HG03103 (cell line): Measurements from ENCODE around the gene HP1BP3.
"Not testable (repeated sequence)": the region's sequence is repeated elsewhere in the genome, so short reads cannot be mapped to it uniquely, and the experiment has no call there.

Source experiments
- ATAC-seq: cut with Tn5 transposase; IDR thresholded peaks from one replicate; pipeline ENCODE4 v1.9.1; 2021; ENCODE audit warnings: low read depth; ENCODE audit not compliant: unreplicated experiment

HP1BP3 gene, protein sequence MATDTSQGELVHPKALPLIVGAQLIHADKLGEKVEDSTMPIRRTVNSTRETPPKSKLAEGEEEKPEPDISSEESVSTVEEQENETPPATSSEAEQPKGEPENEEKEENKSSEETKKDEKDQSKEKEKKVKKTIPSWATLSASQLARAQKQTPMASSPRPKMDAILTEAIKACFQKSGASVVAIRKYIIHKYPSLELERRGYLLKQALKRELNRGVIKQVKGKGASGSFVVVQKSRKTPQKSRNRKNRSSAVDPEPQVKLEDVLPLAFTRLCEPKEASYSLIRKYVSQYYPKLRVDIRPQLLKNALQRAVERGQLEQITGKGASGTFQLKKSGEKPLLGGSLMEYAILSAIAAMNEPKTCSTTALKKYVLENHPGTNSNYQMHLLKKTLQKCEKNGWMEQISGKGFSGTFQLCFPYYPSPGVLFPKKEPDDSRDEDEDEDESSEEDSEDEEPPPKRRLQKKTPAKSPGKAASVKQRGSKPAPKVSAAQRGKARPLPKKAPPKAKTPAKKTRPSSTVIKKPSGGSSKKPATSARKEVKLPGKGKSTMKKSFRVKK

DNA sequence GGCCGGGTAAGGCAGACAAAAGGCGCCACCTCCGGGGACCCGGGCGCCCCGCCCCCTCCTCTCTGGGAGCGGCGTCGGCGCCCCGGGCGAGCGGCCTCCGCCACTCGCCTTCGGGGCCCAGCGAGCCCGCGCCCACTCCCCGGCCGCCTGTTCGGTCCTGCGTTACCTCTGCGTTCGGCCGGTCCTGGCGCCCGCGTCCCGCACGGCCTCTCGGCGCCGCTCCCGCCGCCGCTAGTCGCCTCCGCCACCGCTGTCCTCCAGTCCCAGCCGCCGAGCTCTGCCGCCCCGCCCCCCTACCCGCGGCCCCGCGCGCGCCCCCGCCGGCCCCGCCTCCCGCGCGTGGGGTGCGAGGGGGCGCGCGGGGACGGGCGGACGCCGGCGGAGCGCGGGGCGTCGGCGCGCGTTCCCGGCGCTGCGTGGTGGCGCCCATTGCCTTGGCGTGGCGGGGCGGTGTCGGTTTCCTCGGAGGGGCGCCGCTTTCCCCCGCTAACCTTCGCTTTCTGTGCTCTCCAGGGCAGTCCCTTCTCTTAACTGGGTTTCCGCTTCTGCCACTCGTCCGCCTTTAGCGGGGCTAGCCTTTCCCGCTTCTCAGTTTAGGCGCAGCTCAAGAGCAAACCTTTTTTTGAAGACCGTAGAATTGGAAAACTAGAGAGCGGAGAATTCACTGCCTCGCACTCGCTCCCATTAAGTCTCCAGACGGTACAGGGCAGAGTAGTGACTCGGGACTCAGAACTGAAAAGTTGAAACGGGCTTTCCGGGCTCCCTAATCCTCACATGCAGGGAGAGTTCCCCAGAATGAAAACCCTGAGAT lies at the start of gene HP1BP3:
HP1BP3 (minus strand) TSS at position 279 of the 811 bp plus-strand sequence. CDS start 6,867 bp downstream, outside the sequence.
- peak; percentile 39 for ATAC-seq

DNA sequence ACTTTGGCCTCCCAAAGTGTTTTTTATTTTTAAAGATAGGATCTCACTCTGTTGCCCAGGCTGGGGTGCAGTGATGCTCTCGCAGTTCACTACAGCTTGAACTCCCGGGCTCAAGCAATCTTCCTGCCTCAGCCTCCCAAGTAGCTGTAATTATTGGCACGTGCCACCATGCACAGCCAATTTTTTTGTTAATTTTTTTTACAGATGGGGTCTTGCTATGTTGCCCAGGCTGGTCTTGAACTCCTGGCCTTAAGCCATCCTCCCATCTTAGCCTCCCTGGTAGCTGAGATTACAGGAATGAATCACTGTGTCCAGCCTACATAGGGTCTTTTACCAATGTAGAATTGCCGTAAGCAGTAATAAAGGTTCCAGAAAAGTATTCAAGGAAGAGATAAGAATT lies 49.1 kb upstream of the HP1BP3 start:
- ATAC-seq: no peak

DNA sequence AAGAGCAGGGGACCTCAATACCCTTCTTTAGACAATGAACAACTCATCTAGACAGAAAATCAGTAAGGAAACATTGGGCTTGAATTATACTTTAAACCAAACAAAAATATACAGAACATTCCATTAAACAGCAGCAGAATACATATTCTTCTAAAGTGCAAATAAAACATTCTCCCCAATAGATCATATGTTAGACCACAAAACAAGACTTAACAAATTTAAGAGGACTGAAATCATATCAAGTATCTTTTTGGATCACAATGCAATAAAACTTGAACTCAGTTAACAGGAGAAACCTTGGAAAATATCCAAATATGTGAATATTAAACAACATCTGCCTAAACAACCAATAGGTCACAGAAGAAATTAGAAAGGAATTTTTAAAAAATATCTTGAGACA lies 47.7 kb upstream of the HP1BP3 start:
- no peak for ATAC-seq

DNA sequence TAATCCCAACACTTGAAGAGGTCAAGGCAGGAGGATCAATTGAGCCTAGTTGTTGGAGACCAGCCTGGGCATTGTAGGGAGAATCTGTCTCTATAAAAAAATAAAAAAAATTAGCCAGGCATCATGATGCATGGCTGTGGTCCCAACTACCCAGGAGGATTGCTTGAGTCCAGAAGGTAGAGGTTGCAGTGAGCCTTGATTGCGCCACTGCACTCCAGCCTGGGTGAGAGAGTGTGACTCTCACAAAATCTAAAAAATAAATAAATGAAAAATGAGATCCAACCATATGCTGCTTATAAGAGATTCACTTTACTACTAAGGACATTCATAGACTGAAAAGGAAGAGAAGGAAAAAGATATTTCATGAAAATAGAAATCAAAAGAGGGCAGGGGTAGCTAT lies 47.1 kb upstream of the HP1BP3 start:
- no peak for ATAC-seq

DNA sequence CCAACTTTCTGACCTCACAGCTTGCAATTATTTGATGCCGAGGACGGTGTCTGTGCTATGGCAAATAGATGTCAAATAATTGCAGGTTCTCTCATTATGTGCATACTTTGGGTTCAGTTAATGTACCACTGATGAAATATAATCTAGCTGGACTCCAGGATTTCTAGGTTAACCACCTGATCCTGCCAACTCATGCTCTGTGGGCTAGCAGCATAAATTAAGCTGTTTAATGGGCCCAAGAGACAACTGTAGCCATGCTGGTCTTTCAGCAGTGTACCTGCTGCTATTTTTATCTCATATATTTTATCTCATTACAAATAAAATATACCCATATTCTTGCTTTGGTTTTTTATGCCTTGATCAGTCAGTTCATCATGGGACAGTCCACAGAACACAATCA lies 43.3 kb upstream of the HP1BP3 start:
- ATAC-seq: no peak

DNA sequence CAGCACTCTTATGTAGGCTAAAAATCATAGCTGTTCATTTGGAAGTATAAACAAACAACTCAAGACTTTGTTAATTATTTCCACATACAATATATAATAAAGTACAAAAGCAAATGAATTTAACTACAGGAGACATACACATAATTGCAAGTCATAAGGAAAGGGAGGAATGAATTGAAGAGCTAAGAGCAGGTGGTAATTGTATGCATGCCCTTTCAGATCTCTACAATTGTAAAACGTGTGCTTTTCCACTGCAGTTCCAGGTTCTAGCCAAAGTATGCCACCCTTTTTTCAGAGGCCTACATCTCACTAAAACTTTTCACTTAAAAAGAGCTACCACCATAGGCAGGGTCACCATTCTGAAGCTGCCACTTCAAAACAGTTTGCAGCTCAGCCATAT lies 42.8 kb upstream of the HP1BP3 start:
- ATAC-seq: no peak

DNA sequence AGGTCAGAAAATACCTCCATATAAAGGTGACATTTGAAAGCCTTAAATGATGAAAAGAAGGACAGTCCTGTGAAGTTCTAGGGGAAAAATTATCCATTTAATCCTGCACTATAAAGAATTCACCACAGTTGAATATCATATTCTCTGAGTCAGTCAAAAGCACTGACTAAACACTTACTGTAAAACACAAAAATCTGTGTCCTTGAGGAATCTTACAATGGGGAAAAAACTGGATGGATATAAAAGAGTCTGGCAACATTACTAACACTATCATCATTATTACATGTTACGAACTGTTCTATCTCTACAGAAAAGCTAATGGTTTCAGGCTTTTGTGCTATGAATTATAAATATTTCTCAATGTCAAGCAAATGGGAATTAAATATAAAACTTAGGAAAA lies 42.4 kb upstream of the HP1BP3 start:
- no peak for ATAC-seq

GRCh38 chr1:20823845-20824244 lies 36.7 kb upstream of the HP1BP3 start:
- no peak for ATAC-seq

- no peak for ATAC-seq
These were observed 34.4 kb upstream of the HP1BP3 start for GRCh38 chr1:20821466-20821865.

- ATAC-seq: no peak
These were observed 32.7 kb upstream of the HP1BP3 start for GRCh38 chr1:20819818-20820217.

GRCh38 chr1:20814534-20814871 lies 27.4 kb upstream of the HP1BP3 start:
- no peak for ATAC-seq

DNA sequence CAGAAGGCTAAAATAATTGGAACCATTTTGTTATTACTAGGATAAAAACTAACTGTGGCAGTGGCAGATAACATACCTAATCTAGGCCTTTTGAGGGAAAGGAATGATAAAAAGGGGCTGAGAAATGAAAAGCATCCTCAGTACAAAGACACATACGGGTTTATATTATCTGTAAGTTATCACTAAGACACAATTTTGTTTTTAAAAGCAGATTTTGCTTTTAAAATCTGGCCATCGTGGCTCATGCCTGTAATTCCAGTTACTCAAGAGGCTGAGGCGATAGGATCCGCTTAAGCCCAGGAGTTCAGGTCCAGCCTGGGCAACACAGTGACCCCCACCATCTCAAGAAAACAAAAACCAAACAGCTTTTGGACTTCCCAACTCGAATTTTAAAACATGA lies 24.8 kb upstream of the HP1BP3 start:
- no peak for ATAC-seq

DNA sequence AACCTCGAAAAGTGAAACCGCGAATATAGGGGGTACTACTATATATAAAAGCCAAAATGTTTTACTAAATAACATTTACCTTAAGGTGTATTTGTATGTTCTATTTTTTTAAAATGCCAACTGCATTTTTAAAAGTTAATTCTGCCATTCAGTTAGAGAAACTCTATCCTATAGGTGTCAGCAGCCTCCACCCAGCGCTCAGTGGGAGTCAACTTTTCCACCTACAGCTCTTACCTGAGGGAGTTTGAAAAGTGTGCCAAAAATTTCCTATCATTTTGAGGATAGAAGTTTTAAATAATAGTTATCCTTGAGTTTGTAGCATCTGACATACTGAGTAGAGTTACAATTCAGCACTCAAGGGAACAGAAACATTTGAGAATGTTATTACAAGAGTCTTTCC lies 6.1 kb upstream of the HP1BP3 start:
- ATAC-seq: no peak

GRCh38 chr1:20792196-20792595 lies 5.1 kb upstream of the HP1BP3 start:
- ATAC-seq: no peak

DNA sequence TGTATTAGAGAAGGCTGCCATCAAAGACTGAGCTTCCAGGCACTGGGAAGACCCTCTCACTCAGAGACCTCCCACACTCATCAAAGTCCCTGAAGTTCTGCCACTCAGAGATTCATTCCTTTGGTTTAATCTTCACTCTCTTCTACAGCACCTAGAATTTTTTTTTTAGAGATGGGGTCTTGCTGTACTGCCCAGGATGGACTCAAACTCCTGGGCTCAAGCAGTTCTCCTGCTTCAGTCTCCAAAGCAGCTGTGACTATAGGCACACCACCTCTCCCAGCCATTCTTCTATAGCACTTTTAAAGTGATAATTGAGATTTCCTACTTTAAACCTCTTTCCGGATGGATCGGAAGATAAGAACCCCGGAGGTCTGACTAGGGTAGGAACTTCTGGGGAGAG lies 3.7 kb upstream of the HP1BP3 start:
- ATAC-seq: no peak

DNA sequence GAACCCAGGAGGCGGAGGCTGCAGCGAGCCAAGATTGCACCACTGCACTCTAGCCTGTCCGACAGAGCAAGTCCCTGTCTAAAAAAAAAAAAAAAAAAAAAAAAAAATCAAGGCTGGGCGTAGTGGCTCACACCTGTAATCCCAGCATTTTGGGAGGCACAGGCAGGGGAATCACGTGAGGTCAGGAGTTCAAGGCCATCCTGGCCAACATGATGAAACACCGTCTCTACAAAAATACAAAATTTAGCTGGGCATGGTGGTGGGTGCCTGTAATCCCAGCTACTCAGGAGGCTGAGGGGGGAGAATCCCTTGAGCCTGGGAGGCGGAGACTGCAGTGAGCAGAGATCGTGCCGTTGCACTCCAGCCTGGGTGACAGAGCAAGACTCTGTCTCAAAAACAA lies 2.5 kb upstream of the HP1BP3 start:
- not testable (repeated sequence) for ATAC-seq

DNA sequence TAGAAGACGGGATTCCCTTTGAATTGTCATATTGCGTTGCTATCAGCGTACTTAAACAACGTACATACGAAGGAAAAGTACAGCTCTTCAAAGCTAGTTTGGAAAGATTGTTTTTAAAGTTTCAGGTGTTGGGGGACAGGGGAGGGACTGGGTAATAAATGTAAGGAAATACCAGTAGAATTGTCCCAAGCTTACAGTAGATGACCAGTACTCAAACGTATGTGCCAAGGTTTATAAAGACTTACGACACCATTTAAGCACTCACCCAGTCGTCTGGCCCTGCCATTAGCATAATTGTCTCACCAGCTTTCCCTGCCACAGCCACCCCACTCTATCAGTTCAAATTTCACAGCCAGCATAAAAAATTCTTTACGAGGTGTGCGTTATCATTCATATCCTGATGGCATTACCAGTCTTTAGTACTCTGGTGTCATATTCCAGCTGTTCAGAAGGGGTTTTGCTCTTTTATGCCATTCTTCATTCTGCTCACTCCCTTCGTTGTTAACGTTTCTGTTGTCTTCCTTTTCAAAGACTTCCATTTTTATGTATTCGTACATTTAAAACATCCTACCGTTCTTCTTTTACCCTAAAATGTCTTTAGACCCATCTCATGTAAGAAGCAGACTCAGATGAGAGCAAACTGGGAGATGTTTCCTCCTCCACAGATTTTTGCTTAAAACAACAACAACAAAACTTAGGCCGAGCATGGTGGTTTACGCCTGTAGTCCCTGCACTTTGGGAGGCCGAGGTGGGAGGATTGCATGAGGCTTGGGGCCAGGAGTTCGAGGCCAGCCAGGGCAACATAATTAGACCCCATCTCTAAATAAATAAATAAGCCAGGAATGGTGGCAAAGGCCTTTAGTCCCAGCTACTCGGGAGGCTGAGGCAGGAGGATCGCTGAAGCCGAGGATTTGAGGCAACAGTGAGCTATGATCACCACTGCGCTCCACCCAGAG lies 1.0 kb upstream of the HP1BP3 start:
- no peak for ATAC-seq

- peak; percentile 67 for ATAC-seq
These were observed 666 bp downstream of the HP1BP3 start for GRCh38 chr1:20786253-20787028.

DNA sequence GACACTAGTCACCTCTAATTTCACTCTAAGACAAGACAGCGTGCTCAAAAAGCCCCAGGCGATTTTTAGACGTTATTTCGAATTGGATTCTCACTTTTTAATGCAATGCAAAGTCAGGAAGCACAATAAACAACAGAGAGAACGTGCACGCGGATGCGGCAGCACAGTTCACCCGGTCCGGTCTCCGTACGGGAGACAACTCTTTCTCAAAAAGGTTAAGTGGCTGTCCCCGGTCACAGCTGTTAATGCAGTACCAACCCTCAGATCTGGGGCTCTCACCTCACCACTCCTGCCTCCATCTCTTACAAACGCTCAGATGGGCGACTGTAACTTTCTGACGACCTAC lies 1.2 kb downstream of the HP1BP3 start:
- ATAC-seq: no peak

DNA sequence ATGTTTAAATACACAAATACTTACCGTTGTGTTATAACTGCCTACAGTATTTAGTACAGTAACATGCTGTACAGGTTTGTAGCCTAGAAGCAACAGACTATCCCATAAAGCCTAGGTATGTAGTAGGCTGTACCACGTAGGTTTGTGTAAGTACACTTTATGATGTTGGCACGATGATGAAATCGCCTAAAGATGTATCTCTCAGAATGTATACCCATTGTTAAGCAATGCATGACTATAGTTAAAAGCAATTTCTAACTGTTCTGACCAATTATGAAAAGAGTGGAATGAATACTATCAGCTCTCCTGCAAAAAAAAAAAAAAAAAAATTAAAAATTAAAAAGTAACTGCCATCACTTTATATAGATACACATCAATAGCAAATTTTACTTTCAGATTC lies 11.4 kb downstream of the HP1BP3 start:
- no peak for ATAC-seq
